K562 (cell line): ENCODE data around the gene AXIN2. TPM values are rescaled to one million over a fixed set of nuclear protein-coding genes. Genes with fewer than 3 reads are reported as not detected.

Experiments
- ATAC-seq: fragments of 200-7000 bp; cut with Tn5 transposase; 3 replicates; pipeline ENCODE4 v1.9.1; 2020; ENCODE audit warnings: moderate library complexity
- BruUV-seq: library from RNA; stranded (reverse); fragments of 400-500 nt; replicated peaks from 2 replicates; lab custom pipeline; 2021; lab: Mats Ljungman, UMichigan
- CTCF ChIA-PET: fragments of 300-600 bp; formaldehyde crosslinking; extraction: SDS; loops from one replicate; lab custom pipeline; 2021; ENCODE audit warnings: low intra/inter-chr PET ratio; lab: Yijun Ruan, JAX
- POLR2A ChIA-PET: fragments of 300-600, 350-650 bp; sonication (Branson Sonifier 250); formaldehyde crosslinking; extraction: SDS; loops from one replicate; lab custom pipeline; 2021; ENCODE audit warnings: antibody characterized with exemption, inconsistent platforms; lab: Yijun Ruan, JAX
- DNase-seq, 4 experiments: peaks; one replicate each; pipeline versions ENCODE4 v3.0.0 to v3.0.0-alpha.2; 2011 to 2018; ENCODE audit warnings: low spot score in 3 of 4, mixed read lengths in 3 of 4; ENCODE audit errors: extremely low read depth in 1 of 4
- FAIRE-seq: peaks from 2 replicates; lab custom pipeline; 2011; peaks lifted over from hg19 to GRCh38; lab: Jason Lieb, UNC
- H2AFZ ChIP-seq: 2 replicates; pipeline ENCODE4 v1.6.0; 2011; ENCODE audit warnings: low read depth, low read length, control low read depth, inconsistent platforms
- H3K27ac ChIP-seq: fragments of 200-600 bp; 3 replicates; pipeline ENCODE4 v1.8.0; 2011; ENCODE audit warnings: low read depth, mild to moderate bottlenecking, control low read depth, inconsistent platforms, low read length, moderate library complexity, mixed read lengths; ENCODE audit errors: extremely low read depth
- H3K27me3 ChIP-seq, 2 experiments: fragments of 300-600 bp in 1 of 2; 2 replicates in 1 of 2; 3 replicates in 1 of 2; pipeline versions ENCODE4 v1.6.0 to v1.8.0; 2011; ENCODE audit warnings: inconsistent platforms in 2 of 2, low read length in 2 of 2, mild to moderate bottlenecking in 1 of 2, mixed read lengths in 1 of 2, moderate library complexity in 1 of 2; ENCODE audit not compliant: control insufficient read depth in 2 of 2, insufficient read depth in 2 of 2
- H3K36me3 ChIP-seq: fragments of 300-600 bp; 3 replicates; pipeline ENCODE4 v1.8.0; 2011; ENCODE audit warnings: mild to moderate bottlenecking, low read length, inconsistent platforms; ENCODE audit not compliant: control insufficient read depth, insufficient read depth
- H3K4me1 ChIP-seq, 2 experiments: fragments of 200-600 bp in 1 of 2; replicated peaks in 1 of 2; 2 replicates in 1 of 2; 3 replicates in 1 of 2; pipeline versions ENCODE4 v1.5.1 to v1.8.0; 2011; ENCODE audit warnings: inconsistent platforms in 2 of 2, low read length in 2 of 2, mild to moderate bottlenecking in 1 of 2, mixed read lengths in 1 of 2, moderate library complexity in 1 of 2; ENCODE audit not compliant: control insufficient read depth in 2 of 2, insufficient read depth in 2 of 2
- H3K4me2 ChIP-seq: 2 replicates; pipeline ENCODE4 v1.6.1; 2011; ENCODE audit warnings: low read length, control low read depth, inconsistent platforms, mixed read lengths; ENCODE audit not compliant: insufficient read depth
- H3K4me3 ChIP-seq: fragments of 200-600 bp; sonication (generic), shearing (Covaris generic); 2 replicates; pipeline ENCODE4 v1.5.1; 2016; ENCODE audit warnings: control low read depth, inconsistent platforms
- H3K79me2 ChIP-seq: fragments of 200-600 bp; 3 replicates; pipeline ENCODE4 v1.8.0; 2011; ENCODE audit warnings: low read length, inconsistent platforms; ENCODE audit not compliant: control insufficient read depth, insufficient read depth
- H3K9ac ChIP-seq, 2 experiments: 2 replicates each; pipeline versions ENCODE4 v1.6.0 to v1.6.1; 2011; ENCODE audit warnings: low read depth in 2 of 2, low read length in 2 of 2, control low read depth in 1 of 2, inconsistent platforms in 1 of 2, mild to moderate bottlenecking in 1 of 2, mixed read lengths in 1 of 2; ENCODE audit not compliant: insufficient read depth in 1 of 2
- H3K9me1 ChIP-seq: one replicate; pipeline ENCODE4 v1.6.0; 2011; ENCODE audit warnings: inconsistent platforms, mild to moderate bottlenecking, low read length, moderate library complexity; ENCODE audit not compliant: control insufficient read depth, insufficient read depth
- H3K9me3 ChIP-seq: replicated peaks from 2 replicates; pipeline ENCODE4 v1.5.1; 2011; ENCODE audit warnings: low read depth, low read length, inconsistent platforms; ENCODE audit not compliant: control insufficient read depth, insufficient read depth
- H4K20me1 ChIP-seq: replicated peaks from 2 replicates; pipeline ENCODE4 v1.6.1; 2011; ENCODE audit warnings: low read length, inconsistent platforms, mixed read lengths; ENCODE audit not compliant: control insufficient read depth, insufficient read depth
- EGR1 ChIP-seq: fragments of 450-650 bp; conservative IDR thresholded peaks from 2 replicates; pipeline ENCODE4 v1.6.1; 2017; ENCODE audit warnings: mild to moderate bottlenecking
- FOXJ2 ChIP-seq: fragments of 200-800 bp; sonication (Bioruptor generic); IDR thresholded peaks from 2 replicates; pipeline ENCODE4 v1.6.1; 2016; ENCODE audit warnings: missing genetic modification characterization, missing compliant biosample characterization
- HNRNPK ChIP-seq: fragments of 200-400 bp; formaldehyde crosslinking; IDR thresholded peaks from one replicate; pipeline ENCODE4 v1.6.1; 2018; ENCODE audit warnings: mild to moderate bottlenecking, low read depth, low read length; ENCODE audit not compliant: poor library complexity, severe bottlenecking
- MCM7 ChIP-seq, 2 experiments: fragments of 450-650 bp; IDR thresholded peaks; 2 replicates each; pipeline ENCODE4 v1.6.1; 2016 to 2018
- NFRKB ChIP-seq: fragments of 450-650 bp; IDR thresholded peaks from 2 replicates; pipeline ENCODE4 v1.6.1; 2016; ENCODE audit warnings: low read depth
- NR2C1 ChIP-seq, 2 experiments: fragments of 450-650 bp; IDR thresholded peaks; 2 replicates each; pipeline ENCODE4 v1.6.1; 2017; ENCODE audit warnings: mild to moderate bottlenecking in 2 of 2, antibody characterized with exemption in 1 of 2, inconsistent platforms in 1 of 2, missing compliant biosample characterization in 1 of 2, missing genetic modification characterization in 1 of 2
- RFX1 ChIP-seq: fragments of 450-650 bp; IDR thresholded peaks from 2 replicates; pipeline ENCODE4 v1.6.1; 2016; ENCODE audit warnings: mild to moderate bottlenecking, moderate library complexity
- TCF7L2 ChIP-seq: fragments of 150-350 bp; IDR thresholded peaks from 2 replicates; pipeline ENCODE4 v1.6.1; 2016; ENCODE audit warnings: low read depth, mild to moderate bottlenecking, low read length, moderate library complexity
- WGBS: fragments of 100-300 bp; shearing (Covaris generic); methylation state at CpG from one replicate; pipeline ENCODE4 v1.1.6; 2016; ENCODE audit warnings: low coverage, mixed read lengths; ENCODE audit not compliant: insufficient coverage; ENCODE audit errors: missing lambda C conversion rate; 5-methylcytosine and 5-hydroxymethylcytosine counted together
- in situ Hi-C: fragments of 300-500 bp; cut with MboI; formaldehyde crosslinking; loops from 4 replicates; pipeline ENCODE4 v1.15.0; 2018; ENCODE audit warnings: inconsistent platforms, mixed read lengths
- intact Hi-C: fragments of 100-400 bp; cut with micrococcal nuclease; formaldehyde crosslinking; loops from 2 replicates; pipeline ENCODE4 v1.14.2; 2022
- polyA plus RNA-seq, 8 experiments: library from polyadenylated mRNA; depleted of rRNA in 4 of 8; stranded (reverse) in 5 of 8; unstranded in 3 of 8; fragments of >200 nt; fragmentation: Nextera tagmentation in 2 of 8; fragmentation: Illumina TruSeq in 1 of 8; extraction: Ambion mirVana in 2 of 8; extraction: Trizol in 1 of 8; gene quantifications; 2 replicates each; pipeline versions ENCODE4 v1.2.1 to v1.2.3, GENCODE V29; 2011 to 2014; ENCODE audit warnings: inconsistent platforms in 1 of 8, missing spikeins in 1 of 8
- total RNA-seq, 7 experiments: library from RNA; depleted of rRNA in 6 of 7; stranded (reverse); fragments of >200 nt in 6 of 7; fragmentation: Illumina TruSeq in 2 of 7; extraction: Trizol in 2 of 7; gene quantifications; 2 replicates each; pipeline versions ENCODE4 v1.2.1 to v1.2.3, GENCODE V29; 2011 to 2021; ENCODE audit warnings: low replicate concordance in 1 of 7
- TF ChIP-seq, protein P1 (sequence below): fragments of 450-650 bp; formaldehyde crosslinking; IDR thresholded peaks from 2 replicates; pipeline ENCODE4 v1.4.0; 2020; ENCODE audit warnings: mild to moderate bottlenecking, mixed read lengths

Gene AXIN2
- total and polyA plus RNA-seq, 9 of the 15 experiments (the other 6 are each of a cell fraction or from before 2014, with no cell fraction given): 0.21 to 3.3 (median 1.2) TPM

DNA sequence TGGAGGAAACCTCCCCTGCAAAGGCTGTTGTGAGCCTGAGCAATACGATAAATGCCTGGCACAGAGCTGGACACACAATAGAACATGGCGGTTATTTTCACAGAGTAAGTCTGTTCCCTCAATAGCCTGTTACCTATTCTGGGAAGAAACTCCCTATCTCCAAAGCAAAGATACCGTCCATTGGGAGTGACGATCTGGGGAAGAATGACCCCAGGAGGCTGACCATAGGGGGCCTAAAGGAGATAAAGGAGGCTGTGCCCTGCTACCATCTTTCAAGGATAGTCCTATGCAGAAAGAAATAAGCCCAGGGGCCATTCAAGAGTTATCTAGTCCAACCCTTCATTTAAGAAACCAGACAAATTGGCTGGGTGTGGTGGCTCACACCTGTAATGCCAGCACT, 4.1 kb upstream of the AXIN2 start (continued):
- TF ChIP-seq HNRNPK (no peak), MCM7 (IDR thresholded peaks at IDR 0.05) (no peak), NFRKB (no peak)

- no peak for FAIRE-seq
- Histone ChIP-seq H2AFZ (no peak overlapping the region), H3K4me3 (no peak overlapping the region), H3K9me1 (no peaks in the 10 kb centered on the region), H4K20me1 (0 out of 2 replicates have a peak, but pooled peaks cover 4% of the 10 kb centered on the region), H3K36me3 (no peaks in the 10 kb centered on the region), H3K9ac (no peak overlapping the region), H3K4me2 (no peak overlapping the region), H3K27ac (no peak overlapping the region), H3K9me3 (no peaks in the 10 kb centered on the region), H3K79me2 (no peaks in the 10 kb centered on the region), H3K4me1 (peaks cover 4 to 16% of the 10 kb centered on the region in 2 experiments; a peak in 4 of 5 replicates), H3K27me3 (peaks cover 13 to 24% of the 10 kb centered on the region in 2 experiments; a peak in 4 of 5 replicates)
- in situ Hi-C loops (no loop called here), intact Hi-C loops (no loop called here)
- no peak for DNase-seq
- ChIA-PET POLR2A (no interaction called here), CTCF (no interaction called here)
- TF ChIP-seq NR2C1 (IDR thresholded peaks at IDR 0.05) (no peak), NR2C1 (tag; IDR thresholded peaks at IDR 0.05) (no peak), FOXJ2 (tag) (peak; percentile 48; the same call in 1 of the 2 replicates), EGR1 (no peak), TCF7L2 (no peak), RFX1 (peak; percentile 52)
- TF ChIP-seq, protein P1, sequence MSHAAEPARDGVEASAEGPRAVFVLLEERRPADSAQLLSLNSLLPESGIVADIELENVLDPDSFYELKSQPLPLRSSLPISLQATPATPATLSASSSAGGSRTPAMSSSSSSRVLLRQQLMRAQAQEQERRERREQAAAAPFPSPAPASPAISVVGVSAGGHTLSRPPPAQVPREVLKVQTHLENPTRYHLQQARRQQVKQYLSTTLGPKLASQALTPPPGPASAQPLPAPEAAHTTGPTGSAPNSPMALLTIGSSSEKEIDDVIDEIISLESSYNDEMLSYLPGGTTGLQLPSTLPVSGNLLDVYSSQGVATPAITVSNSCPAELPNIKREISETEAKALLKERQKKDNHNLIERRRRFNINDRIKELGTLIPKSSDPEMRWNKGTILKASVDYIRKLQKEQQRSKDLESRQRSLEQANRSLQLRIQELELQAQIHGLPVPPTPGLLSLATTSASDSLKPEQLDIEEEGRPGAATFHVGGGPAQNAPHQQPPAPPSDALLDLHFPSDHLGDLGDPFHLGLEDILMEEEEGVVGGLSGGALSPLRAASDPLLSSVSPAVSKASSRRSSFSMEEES (CRISPR knock-in tag): peak; percentile 53; the same call in 1 of the 2 replicates
- WGBS: 1% methylated on average over 7 of the region's 8 CpGs
- BruUV-seq: no TSS peak
- ATAC-seq: no peak
Measured at GRCh38 chr17:65564793-65565192, 3.3 kb upstream of the AXIN2 start.
